Upper lobe of right lung (tissue), 1 donor: ENCODE data around the gene KRTAP5-7. TPM values are rescaled to one million over a fixed set of nuclear protein-coding genes. Genes with fewer than 3 reads are reported as not detected.
"Not testable (repeated sequence)": the region's sequence is repeated elsewhere in the genome, so short reads cannot be mapped to it uniquely, and the experiment has no call there.

Experiments used
- ATAC-seq: fragments of 200-7000 bp; cut with Tn5 transposase; one replicate; pipeline ENCODE4 v1.9.1; 2020; ENCODE audit warnings: mild to moderate bottlenecking, moderate library complexity
- DNase-seq: peaks from one replicate; pipeline ENCODE4 v3.0.0-alpha.2; 2020
- H3K27ac ChIP-seq: fragments of 200-600 bp; one replicate; pipeline ENCODE4 v1.8.0; 2022
- H3K27me3 ChIP-seq: fragments of 200-600 bp; one replicate; pipeline ENCODE4 v1.8.0; 2022; ENCODE audit warnings: mild to moderate bottlenecking
- H3K36me3 ChIP-seq: fragments of 200-600 bp; one replicate; pipeline ENCODE4 v1.8.0; 2022
- H3K4me1 ChIP-seq: fragments of 200-600 bp; one replicate; pipeline ENCODE4 v1.8.0; 2022
- H3K4me3 ChIP-seq: fragments of 200-600 bp; one replicate; pipeline ENCODE4 v1.8.0; 2022; ENCODE audit warnings: mild to moderate bottlenecking
- H3K9me3 ChIP-seq: fragments of 200-600 bp; one replicate; pipeline ENCODE4 v1.8.0; 2022
- CTCF ChIP-seq: fragments of 200-600 bp; IDR thresholded peaks from one replicate; pipeline ENCODE4 v1.8.0; 2022; ENCODE audit warnings: antibody characterized with exemption
- intact Hi-C: fragments of 100-400 bp; cut with DNase I; formaldehyde crosslinking; loops from one replicate; pipeline ENCODE4 v1.11.0; 2022
- long read RNA-seq: library from polyadenylated mRNA; unstranded; transcript quantifications from one replicate; pipeline ENCODE4 v2.0.0, GENCODE V29; 2021
- total RNA-seq: library from RNA; stranded (reverse); fragmentation: NEBNext Ultra II Directional; extraction: Animal tissue kit (Norgen Biotek cat#: 25700); gene quantifications from one replicate; pipeline ENCODE4 v1.2.1, GENCODE V29; 2021
- donor health status: DM: no; HTN: yes; CAD: no; lungs with severe emphysema.

KRTAP5-7 gene
- 0.46 TPM for total RNA-seq
- long read RNA-seq: 0 reads

- ATAC-seq, H3K9me3 ChIP-seq, H3K4me3 ChIP-seq, H3K27ac ChIP-seq, H3K4me1 ChIP-seq, H3K36me3 ChIP-seq, intact Hi-C loops, H3K27me3 ChIP-seq: not testable (repeated sequence)
- DNase-seq: peak; percentile 19
Measured at GRCh38 chr11:71526796-71527575, at the start of gene KRTAP5-7. TSS of gene KRTAP5-7 (plus strand) at chr11:71527267. CDS start at chr11:71527301, 34 bp downstream.

- intact Hi-C loops: no loop called here
- no peak for ATAC-seq
Measured at GRCh38 chr11:71477641-71478527, 49.2 kb upstream of the KRTAP5-7 start.

GRCh38 chr11:71478528-71478840, 48.6 kb upstream of the KRTAP5-7 start:
- H3K27me3 ChIP-seq: no peaks in the 10 kb centered on the region
- intact Hi-C loops: no loop called here
- ATAC-seq: no peak
- DNase-seq: no peak
- no peaks in the 10 kb centered on the region for H3K4me1 ChIP-seq
- no peak for TF ChIP-seq CTCF
- H3K4me3 ChIP-seq: no peak overlapping the region
- H3K9me3 ChIP-seq: no peaks in the 10 kb centered on the region
- no peak overlapping the region for H3K27ac ChIP-seq
- peaks cover 93% of the 10 kb centered on the region for H3K36me3 ChIP-seq

More at GRCh38 chr11:71477641-71478527, 49.2 kb upstream of the KRTAP5-7 start:
- Histone ChIP-seq H3K27ac (no peak overlapping the region), H3K4me1 (no peaks in the 10 kb centered on the region), H3K4me3 (no peak overlapping the region), H3K27me3 (no peaks in the 10 kb centered on the region), H3K36me3 (peaks cover 93% of the 10 kb centered on the region), H3K9me3 (no peaks in the 10 kb centered on the region)
- no peak for TF ChIP-seq CTCF
- DNase-seq: no peak

- intact Hi-C loops: no loop called here
- ATAC-seq (no peak), DNase-seq (no peak)
- no peak overlapping the region for H3K27ac ChIP-seq
- H3K27me3 ChIP-seq: no peaks in the 10 kb centered on the region
- no peak overlapping the region for H3K4me3 ChIP-seq
- H3K36me3 ChIP-seq: peaks cover 94% of the 10 kb centered on the region
- no peaks in the 10 kb centered on the region for H3K4me1 ChIP-seq
- H3K9me3 ChIP-seq: no peaks in the 10 kb centered on the region
- no peak for TF ChIP-seq CTCF
Measured at GRCh38 chr11:71481101-71481960, 45.7 kb upstream of the KRTAP5-7 start.

GRCh38 chr11:71482216-71482615, 44.9 kb upstream of the KRTAP5-7 start:
- intact Hi-C loops: no loop called here
- DNase-seq: no peak
- Histone ChIP-seq H3K27me3 (no peaks in the 10 kb centered on the region), H3K9me3 (no peaks in the 10 kb centered on the region), H3K4me1 (no peaks in the 10 kb centered on the region), H3K27ac (no peak overlapping the region), H3K36me3 (peaks cover 96% of the 10 kb centered on the region), H3K4me3 (no peak overlapping the region)
- no peak for TF ChIP-seq CTCF
- no peak for ATAC-seq
